Kidney capillary endothelial cell (primary cell): ENCODE measurements around the gene LYPD8.

Experiments
- DNase-seq: peaks from one replicate; pipeline ENCODE4 v3.0.0-alpha.2; 2018; ENCODE audit warnings: low spot score

The LYPD8 gene

GRCh38 chr1:248757784-248758195, 2.2 kb upstream of the LYPD8 start:
- DNase-seq, result no peak

- no peak for DNase-seq
These were observed 1.1 kb upstream of the LYPD8 start for GRCh38 chr1:248756636-248757035.

GRCh38 chr1:248756151-248756550, 592 bp upstream of the LYPD8 start:
- DNase-seq, result no peak

- DNase-seq, result no peak
These were observed 1.8 kb downstream of the LYPD8 start for GRCh38 chr1:248753708-248754280.

- DNase-seq, result no peak
These were observed 2.4 kb downstream of the LYPD8 start for GRCh38 chr1:248753029-248753594.

- DNase-seq, result no peak
These were observed 3.2 kb downstream of the LYPD8 start for GRCh38 chr1:248752161-248753028.

- no peak for DNase-seq
These were observed 3.9 kb downstream of the LYPD8 start for GRCh38 chr1:248751635-248752034.

GRCh38 chr1:248751142-248751541, 4.4 kb downstream of the LYPD8 start:
- DNase-seq, result no peak

GRCh38 chr1:248750496-248750895, 5.1 kb downstream of the LYPD8 start:
- no peak for DNase-seq

- DNase-seq, result no peak
These were observed 7.3 kb downstream of the LYPD8 start for GRCh38 chr1:248748211-248748610.

- DNase-seq, result no peak
These were observed 14.7 kb downstream of the LYPD8 start for GRCh38 chr1:248740876-248741275.

GRCh38 chr1:248739572-248740205, 15.9 kb downstream of the LYPD8 start:
- DNase-seq, result no peak

- DNase-seq, result no peak
These were observed 18.1 kb downstream of the LYPD8 start for GRCh38 chr1:248737457-248737856.

- no peak for DNase-seq
These were observed 18.6 kb downstream of the LYPD8 start for GRCh38 chr1:248736977-248737376.

- DNase-seq, result no peak
These were observed 22.0 kb downstream of the LYPD8 start for GRCh38 chr1:248733566-248733965.

GRCh38 chr1:248730507-248731335, 24.8 kb downstream of the LYPD8 start:
- DNase-seq, result no peak

- no peak for DNase-seq
These were observed 41.3 kb downstream of the LYPD8 start for GRCh38 chr1:248714248-248714647.

GRCh38 chr1:248710305-248710900, 45.2 kb downstream of the LYPD8 start:
- DNase-seq, result no peak

- DNase-seq, result no peak
These were observed 51.0 kb downstream of the LYPD8 start for GRCh38 chr1:248704606-248705005.

GRCh38 chr1:248703674-248704073, 51.9 kb downstream of the LYPD8 start:
- DNase-seq, result no peak

GRCh38 chr1:248702714-248703113, 52.8 kb downstream of the LYPD8 start, which contains the start of gene OR14I1:
OR14I1 (minus strand) TSS chr1:248702766.
- no peak for DNase-seq
